Forelimb muscle (tissue), 1 donor: ENCODE results near the gene XRCC1. TPM values are rescaled to one million over a fixed set of nuclear protein-coding genes. Genes with fewer than 3 reads are reported as not detected.

Experiments used
- polyA plus RNA-seq: library from polyadenylated mRNA; unstranded; fragments of 120-200 nt; gene quantifications from one replicate; pipeline ENCODE4 v1.2.1, GENCODE V29; 2013; ENCODE audit not compliant: insufficient read length

XRCC1 gene
- polyA plus RNA-seq, 1 donor: 28.9 TPM

Other genes starting within 250 kb of the XRCC1 start
- gene CD177, start 221.8 kb downstream of the XRCC1 start, polyA plus RNA-seq: 0.38 TPM
- not detected for gene TEX101, start 160.6 kb downstream of the XRCC1 start, polyA plus RNA-seq
- 0.67 TPM for gene LYPD3, start 109.9 kb downstream of the XRCC1 start, polyA plus RNA-seq
- gene PHLDB3, start 70.8 kb downstream of the XRCC1 start, polyA plus RNA-seq: 3.4 TPM
- 12.5 TPM for gene ETHE1, start 48.3 kb downstream of the XRCC1 start, polyA plus RNA-seq
- 3.0 TPM for gene ZNF575, start 42.3 kb downstream of the XRCC1 start, polyA plus RNA-seq
- gene PINLYP, start 274 bp upstream of the XRCC1 start, polyA plus RNA-seq: 5.1 TPM
- 12.4 TPM for gene IRGQ, start 20.6 kb upstream of the XRCC1 start, polyA plus RNA-seq
- 10.2 TPM for gene ZNF576, start 21.1 kb upstream of the XRCC1 start, polyA plus RNA-seq
- 0.71 TPM for gene SRRM5, start 36.6 kb upstream of the XRCC1 start, polyA plus RNA-seq
- gene ZNF428, start 44.1 kb upstream of the XRCC1 start, polyA plus RNA-seq: 56.5 TPM
- gene CADM4, start 64.3 kb upstream of the XRCC1 start, polyA plus RNA-seq: 7.0 TPM
- gene PLAUR, start 94.6 kb upstream of the XRCC1 start, polyA plus RNA-seq: 5.3 TPM
- not detected for gene IRGC, start 140.5 kb upstream of the XRCC1 start, polyA plus RNA-seq
- 34.3 TPM for gene SMG9, start 179.4 kb upstream of the XRCC1 start, polyA plus RNA-seq
- gene KCNN4, start 205.4 kb upstream of the XRCC1 start, polyA plus RNA-seq: 0.51 TPM
- gene LYPD5, start 226.9 kb upstream of the XRCC1 start, polyA plus RNA-seq: 0.34 TPM